ENCODE data around the gene RPS8. TPM values are rescaled to one million over a fixed set of nuclear protein-coding genes. Genes with fewer than 3 reads are reported as not detected.
A peak's percentile ranks its signal among the peaks of the same experiment; 100 is the strongest.

The RPS8 gene
- total RNA-seq, 2 donors from 2014 or later = 2,014 to 2,050 TPM

GRCh38 chr1:44776730-44777068 is 1.4 kb downstream of the RPS8 start:
- H3K9me3 ChIP-seq (ENCODE audit: control insufficient read depth, low read length) = no peaks in the 10 kb centered on the region
- H3K27ac ChIP-seq (ENCODE audit: low read depth, low read length) = no peak overlapping the region
- no peaks in the 10 kb centered on the region for H3K4me1 ChIP-seq (ENCODE audit: control insufficient read depth, insufficient read depth, low read length)
- H3K36me3 ChIP-seq (ENCODE audit: control insufficient read depth, insufficient read depth, low read length) = peaks cover 38% of the 10 kb centered on the region
- H3K27ac Mint-ChIP-seq = peak overlapping the region; percentile 94
- H3K27me3 ChIP-seq (ENCODE audit: control insufficient read depth, insufficient read depth, low read length, poor library complexity, severe bottlenecking) = no peaks in the 10 kb centered on the region
- no peaks in the 10 kb centered on the region for H3K27me3 Mint-ChIP-seq (ENCODE audit: insufficient read depth)
- H3K9ac ChIP-seq (ENCODE audit: extremely low read depth, low read length, poor library complexity, severe bottlenecking) = peak overlapping the region; percentile 98
- peaks cover 17% of the 10 kb centered on the region for H3K4me1 Mint-ChIP-seq
- H3K36me3 Mint-ChIP-seq (ENCODE audit: low read depth) = peaks cover 55% of the 10 kb centered on the region
- H3K4me3 ChIP-seq (ENCODE audit: low read length) = peak overlapping the region; percentile 98
- peak overlapping the region; percentile 87 for H3K4me3 Mint-ChIP-seq
- H3K9me3 Mint-ChIP-seq = no peaks in the 10 kb centered on the region
- WGBS, 2 experiments (ENCODE audit: insufficient coverage in 1 of 2, insufficient read length in 1 of 2) = 43 to 56% methylated on average over 9 to 12 of the region's 12 CpGs
- DNase-seq = no peak
- no peak for TF ChIP-seq CTCF (conservative IDR thresholded peaks at IDR 0.05)

- 94 to 97% methylated on average over 12 to 14 of the region's 14 CpGs for WGBS, 2 experiments (ENCODE audit: insufficient coverage in 1 of 2, insufficient read length in 1 of 2)
- Histone ChIP-seq H3K4me1 (ENCODE audit: control insufficient read depth, insufficient read depth, low read length) (no peaks in the 10 kb centered on the region), H3K27ac (ENCODE audit: low read depth, low read length) (no peak overlapping the region), H3K36me3 (ENCODE audit: control insufficient read depth, insufficient read depth, low read length) (peaks cover 38% of the 10 kb centered on the region), H3K9ac (ENCODE audit: extremely low read depth, low read length, poor library complexity, severe bottlenecking) (peak overlapping the region; percentile 98), H3K4me3 (ENCODE audit: low read length) (peak overlapping the region; percentile 98), H3K9me3 (ENCODE audit: control insufficient read depth, low read length) (no peaks in the 10 kb centered on the region), H3K27me3 (ENCODE audit: control insufficient read depth, insufficient read depth, low read length, poor library complexity, severe bottlenecking) (no peaks in the 10 kb centered on the region)
- Mint-ChIP-seq H3K27me3 (ENCODE audit: insufficient read depth) (no peaks in the 10 kb centered on the region), H3K9me3 (no peaks in the 10 kb centered on the region), H3K27ac (peak overlapping the region; percentile 73), H3K36me3 (ENCODE audit: low read depth) (peaks cover 57% of the 10 kb centered on the region), H3K4me1 (peaks cover 17% of the 10 kb centered on the region), H3K4me3 (peak overlapping the region; percentile 87)
- no peak for DNase-seq
- no peak for TF ChIP-seq CTCF (conservative IDR thresholded peaks at IDR 0.05)
Observed at GRCh38 chr1:44777547-44777946, 2.2 kb downstream of the RPS8 start.

GRCh38 chr1:44777969-44778635 is 2.8 kb downstream of the RPS8 start:
- Histone ChIP-seq H3K27ac (ENCODE audit: low read depth, low read length) (no peak overlapping the region), H3K9ac (ENCODE audit: extremely low read depth, low read length, poor library complexity, severe bottlenecking) (no peak overlapping the region), H3K9me3 (ENCODE audit: control insufficient read depth, low read length) (no peaks in the 10 kb centered on the region), H3K4me1 (ENCODE audit: control insufficient read depth, insufficient read depth, low read length) (no peaks in the 10 kb centered on the region), H3K4me3 (ENCODE audit: low read length) (peak overlapping the region; percentile 98), H3K27me3 (ENCODE audit: control insufficient read depth, insufficient read depth, low read length, poor library complexity, severe bottlenecking) (no peaks in the 10 kb centered on the region), H3K36me3 (ENCODE audit: control insufficient read depth, insufficient read depth, low read length) (peaks cover 38% of the 10 kb centered on the region)
- H3K27me3 Mint-ChIP-seq (ENCODE audit: insufficient read depth) = no peaks in the 10 kb centered on the region
- H3K4me1 Mint-ChIP-seq = peaks cover 17% of the 10 kb centered on the region
- no peaks in the 10 kb centered on the region for H3K9me3 Mint-ChIP-seq
- H3K27ac Mint-ChIP-seq = peak overlapping the region; percentile 73
- WGBS, 2 experiments (ENCODE audit: insufficient coverage in 1 of 2, insufficient read length in 1 of 2) = 92 to 98% methylated on average over 12 to 13 of the region's 13 CpGs
- H3K4me3 Mint-ChIP-seq = peak overlapping the region; percentile 87
- no peak for DNase-seq
- H3K36me3 Mint-ChIP-seq (ENCODE audit: low read depth) = peaks cover 57% of the 10 kb centered on the region
- TF ChIP-seq CTCF (conservative IDR thresholded peaks at IDR 0.05) = no peak

Data from endodermal cell (in vitro differentiated cells).